Endodermal cell (in vitro differentiated cells): ENCODE measurements around the gene PACRG. TPM values are rescaled to one million over a fixed set of nuclear protein-coding genes. Genes with fewer than 3 reads are reported as not detected.

Experiments used
- DNase-seq: peaks from one replicate; pipeline ENCODE4 v3.0.0-alpha.2; 2017
- H3K27ac ChIP-seq: 2 replicates; pipeline ENCODE4 v1.5.1; 2013; ENCODE audit warnings: mild to moderate bottlenecking, low read depth, low read length, moderate library complexity
- H3K27me3 ChIP-seq: 2 replicates; pipeline ENCODE4 v1.6.1; 2013; ENCODE audit warnings: mild to moderate bottlenecking, low read length, moderate library complexity; ENCODE audit not compliant: insufficient read depth, control insufficient read depth, poor library complexity, severe bottlenecking
- H3K36me3 ChIP-seq: 2 replicates; pipeline ENCODE4 v1.7.0; 2013; ENCODE audit warnings: mild to moderate bottlenecking, low read length, moderate library complexity; ENCODE audit not compliant: control insufficient read depth, insufficient read depth
- H3K4me1 ChIP-seq: one replicate; pipeline ENCODE4 v1.7.0; 2013; ENCODE audit warnings: low read length; ENCODE audit not compliant: control insufficient read depth, insufficient read depth
- H3K4me3 ChIP-seq: 2 replicates; pipeline ENCODE4 v1.5.1; 2013; ENCODE audit warnings: mild to moderate bottlenecking, low read length, moderate library complexity
- H3K9ac ChIP-seq: 2 replicates; pipeline ENCODE4 v1.6.1; 2013; ENCODE audit warnings: mild to moderate bottlenecking, low read length, moderate library complexity; ENCODE audit not compliant: poor library complexity, severe bottlenecking; ENCODE audit errors: extremely low read depth
- H3K9me3 ChIP-seq: 2 replicates; pipeline ENCODE4 v1.6.1; 2013; ENCODE audit warnings: mild to moderate bottlenecking, low read length, moderate library complexity; ENCODE audit not compliant: control insufficient read depth
- H3K27ac Mint-ChIP-seq: 2 replicates; pipeline ENCODE4 v1.8.0; 2020; ENCODE audit warnings: mixed read lengths
- H3K27me3 Mint-ChIP-seq: 2 replicates; pipeline ENCODE4 v1.8.0; 2021; ENCODE audit warnings: mild to moderate bottlenecking, mixed read lengths; ENCODE audit not compliant: insufficient read depth
- H3K36me3 Mint-ChIP-seq: 2 replicates; pipeline ENCODE4 v1.8.0; 2020; ENCODE audit warnings: low read depth, mixed read lengths
- H3K4me1 Mint-ChIP-seq: 2 replicates; pipeline ENCODE4 v1.8.0; 2020; ENCODE audit warnings: mixed read lengths
- H3K4me3 Mint-ChIP-seq: 2 replicates; pipeline ENCODE4 v1.8.0; 2020; ENCODE audit warnings: mild to moderate bottlenecking, moderate library complexity, mixed read lengths
- H3K9me3 Mint-ChIP-seq: 2 replicates; pipeline ENCODE4 v1.8.0; 2020; ENCODE audit warnings: mild to moderate bottlenecking, mixed read lengths
- CTCF ChIP-seq: fragments of 200-600 bp; sonication (generic); conservative IDR thresholded peaks from 2 replicates; pipeline ENCODE4 v1.5.0; 2021; ENCODE audit warnings: antibody characterized with exemption, mild to moderate bottlenecking
- WGBS, 2 experiments: methylation state at CpG; one replicate each; pipeline versions ENCODE4 v1.1.5 to v1.1.7; 2013; ENCODE audit warnings: missing lambda C conversion rate in 2 of 2, mixed read lengths in 1 of 2; ENCODE audit not compliant: insufficient coverage in 1 of 2, insufficient read length in 1 of 2; 5-methylcytosine and 5-hydroxymethylcytosine counted together
- total RNA-seq, 2 donors: library from RNA; stranded (reverse); fragmentation: NEBNext Ultra II Directional in 1 of 2; extraction: Animal tissue kit (Norgen Biotek cat#: 25700) in 1 of 2; gene quantifications; 2 replicates in 1 of 2; 3 replicates in 1 of 2; pipeline ENCODE4 v1.2.1, GENCODE V29; 2021

PACRG gene
- total RNA-seq, 2 donors from 2014 or later = 0.42 to 0.44 TPM

GRCh38 chr6:162700966-162701365 lies 26.8 kb upstream of the PACRG start:
- no peaks in the 10 kb centered on the region for H3K36me3 Mint-ChIP-seq
- H3K9me3 ChIP-seq = no peaks in the 10 kb centered on the region
- H3K27me3 Mint-ChIP-seq = no peaks in the 10 kb centered on the region
- no peak overlapping the region for H3K27ac Mint-ChIP-seq
- no peaks in the 10 kb centered on the region for H3K27me3 ChIP-seq
- TF ChIP-seq CTCF = no peak
- H3K4me3 Mint-ChIP-seq = no peak overlapping the region
- no peaks in the 10 kb centered on the region for H3K9me3 Mint-ChIP-seq
- no peak for DNase-seq
- no peak overlapping the region for H3K9ac ChIP-seq
- no peak overlapping the region for H3K27ac ChIP-seq
- no peak overlapping the region for H3K4me3 ChIP-seq
- H3K36me3 ChIP-seq = no peaks in the 10 kb centered on the region
- peaks cover 25% of the 10 kb centered on the region for H3K4me1 Mint-ChIP-seq
- H3K4me1 ChIP-seq = peaks cover 6% of the 10 kb centered on the region
- WGBS, 2 experiments = 89% methylated on average over 3 of the region's 3 CpGs; no CpG with 5 or more reads in 1 of the 2 experiments

GRCh38 chr6:162701551-162701950 lies 26.2 kb upstream of the PACRG start:
- Mint-ChIP-seq H3K4me1 (peaks cover 28% of the 10 kb centered on the region), H3K4me3 (no peak overlapping the region), H3K9me3 (no peaks in the 10 kb centered on the region), H3K27ac (no peak overlapping the region), H3K27me3 (no peaks in the 10 kb centered on the region), H3K36me3 (no peaks in the 10 kb centered on the region)
- DNase-seq = no peak
- Histone ChIP-seq H3K36me3 (no peaks in the 10 kb centered on the region), H3K4me1 (peaks cover 6% of the 10 kb centered on the region), H3K9me3 (no peaks in the 10 kb centered on the region), H3K27me3 (no peaks in the 10 kb centered on the region), H3K4me3 (no peak overlapping the region), H3K9ac (no peak overlapping the region), H3K27ac (no peak overlapping the region)
- no peak for TF ChIP-seq CTCF
- no CpG with 5 or more reads among the region's 1 CpG for WGBS, 2 experiments

- no peak overlapping the region for H3K4me3 Mint-ChIP-seq
- H3K27me3 ChIP-seq = no peaks in the 10 kb centered on the region
- H3K36me3 Mint-ChIP-seq = no peaks in the 10 kb centered on the region
- H3K9me3 ChIP-seq = no peaks in the 10 kb centered on the region
- H3K4me1 ChIP-seq = peaks cover 6% of the 10 kb centered on the region
- no peak for DNase-seq
- no peak for TF ChIP-seq CTCF
- no peak overlapping the region for H3K9ac ChIP-seq
- no peaks in the 10 kb centered on the region for H3K27me3 Mint-ChIP-seq
- H3K9me3 Mint-ChIP-seq = no peaks in the 10 kb centered on the region
- H3K36me3 ChIP-seq = no peaks in the 10 kb centered on the region
- no peak overlapping the region for H3K27ac Mint-ChIP-seq
- peaks cover 28% of the 10 kb centered on the region for H3K4me1 Mint-ChIP-seq
- no peak overlapping the region for H3K4me3 ChIP-seq
- WGBS, 2 experiments = 91 to 96% methylated on average over 1 to 2 of the region's 2 CpGs
- no peak overlapping the region for H3K27ac ChIP-seq
Measured at GRCh38 chr6:162702446-162702845, 25.3 kb upstream of the PACRG start.
